Lower leg skin (tissue), 3 donors: ENCODE data around the gene HSDL2.

ENCODE experiments used
- POLR2A ChIP-seq, 2 donors: fragments of 450-650 bp; IDR thresholded peaks; one replicate each; pipeline ENCODE4 v1.6.1; 2016 to 2017; ENCODE audit warnings: antibody characterized with exemption in 2 of 2, mild to moderate bottlenecking in 1 of 2, moderate library complexity in 1 of 2
- TF ChIP-seq, protein P1 (sequence below), 3 donors: fragments of 450-650 bp; IDR thresholded peaks; one replicate each; pipeline ENCODE4 v1.5.1; 2016; ENCODE audit warnings: antibody characterized with exemption in 3 of 3, mild to moderate bottlenecking in 3 of 3, moderate library complexity in 2 of 3

DNA sequence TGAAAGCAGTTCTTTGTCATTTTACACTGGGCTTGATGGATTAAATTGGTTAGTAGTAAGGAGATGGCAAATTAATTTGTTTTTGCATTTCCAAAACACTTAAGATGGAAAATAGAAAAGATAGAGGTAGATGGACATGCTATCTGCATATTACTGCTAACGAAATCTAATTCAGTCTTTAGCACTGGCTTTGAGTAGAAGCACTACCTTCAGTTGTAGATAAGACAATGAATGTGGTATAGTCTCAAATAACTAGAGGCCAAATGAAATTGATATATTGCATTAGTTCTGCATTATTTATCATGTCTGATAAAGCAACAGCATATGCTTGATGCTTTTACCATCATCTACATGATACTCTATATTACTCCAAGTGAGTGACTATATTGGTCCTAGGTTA is 140.2 kb downstream of the HSDL2 start:
- TF ChIP-seq POLR2A (IDR thresholded peaks at IDR 0.05): no peak
- TF ChIP-seq, protein P1, sequence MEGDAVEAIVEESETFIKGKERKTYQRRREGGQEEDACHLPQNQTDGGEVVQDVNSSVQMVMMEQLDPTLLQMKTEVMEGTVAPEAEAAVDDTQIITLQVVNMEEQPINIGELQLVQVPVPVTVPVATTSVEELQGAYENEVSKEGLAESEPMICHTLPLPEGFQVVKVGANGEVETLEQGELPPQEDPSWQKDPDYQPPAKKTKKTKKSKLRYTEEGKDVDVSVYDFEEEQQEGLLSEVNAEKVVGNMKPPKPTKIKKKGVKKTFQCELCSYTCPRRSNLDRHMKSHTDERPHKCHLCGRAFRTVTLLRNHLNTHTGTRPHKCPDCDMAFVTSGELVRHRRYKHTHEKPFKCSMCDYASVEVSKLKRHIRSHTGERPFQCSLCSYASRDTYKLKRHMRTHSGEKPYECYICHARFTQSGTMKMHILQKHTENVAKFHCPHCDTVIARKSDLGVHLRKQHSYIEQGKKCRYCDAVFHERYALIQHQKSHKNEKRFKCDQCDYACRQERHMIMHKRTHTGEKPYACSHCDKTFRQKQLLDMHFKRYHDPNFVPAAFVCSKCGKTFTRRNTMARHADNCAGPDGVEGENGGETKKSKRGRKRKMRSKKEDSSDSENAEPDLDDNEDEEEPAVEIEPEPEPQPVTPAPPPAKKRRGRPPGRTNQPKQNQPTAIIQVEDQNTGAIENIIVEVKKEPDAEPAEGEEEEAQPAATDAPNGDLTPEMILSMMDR (IDR thresholded peaks at IDR 0.05): no peak
